Epithelial cell of prostate (primary cell): ENCODE data around the gene OCRL.

ENCODE experiments used
- DNase-seq: peaks from one replicate; pipeline ENCODE4 v3.0.0-alpha.2; 2011; ENCODE audit warnings: low read depth, low spot score
- H3K27ac ChIP-seq: fragments of 450-650 bp; 2 replicates; pipeline ENCODE4 v1.5.1; 2017; ENCODE audit warnings: mild to moderate bottlenecking

The OCRL gene

DNA sequence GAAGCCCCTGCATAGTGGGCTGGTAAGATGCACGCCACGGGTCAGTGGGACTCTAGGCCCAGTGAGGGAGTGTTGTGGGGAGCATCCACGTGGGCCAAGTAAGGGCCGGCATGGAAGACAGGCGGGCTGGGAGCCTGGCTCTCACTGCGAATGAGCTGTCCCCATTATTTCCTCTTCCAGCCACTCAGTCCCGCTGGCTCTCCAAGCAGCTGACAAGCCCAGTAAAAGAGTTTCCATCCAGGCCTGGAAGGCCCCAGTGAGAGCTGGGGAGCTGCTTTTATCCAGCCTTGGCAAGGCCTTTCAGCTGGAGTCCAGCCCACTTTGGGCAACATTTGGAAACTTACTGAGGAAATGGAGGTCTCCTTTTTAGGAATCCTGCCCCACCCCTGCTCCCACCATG, 89.8 kb downstream of the OCRL start:
- DNase-seq = no peak
- no peak overlapping the region for H3K27ac ChIP-seq

GRCh38 chrX:129631849-129632248, 91.8 kb downstream of the OCRL start:
- DNase-seq = no peak

GRCh38 chrX:129632443-129632842, 92.4 kb downstream of the OCRL start:
- no peak for DNase-seq
- H3K27ac ChIP-seq = no peak overlapping the region

More at GRCh38 chrX:129631849-129632248, 91.8 kb downstream of the OCRL start:
- no peak overlapping the region for H3K27ac ChIP-seq

GRCh38 chrX:129634541-129634940, 94.5 kb downstream of the OCRL start:
- H3K27ac ChIP-seq = no peak overlapping the region
- DNase-seq = no peak

DNA sequence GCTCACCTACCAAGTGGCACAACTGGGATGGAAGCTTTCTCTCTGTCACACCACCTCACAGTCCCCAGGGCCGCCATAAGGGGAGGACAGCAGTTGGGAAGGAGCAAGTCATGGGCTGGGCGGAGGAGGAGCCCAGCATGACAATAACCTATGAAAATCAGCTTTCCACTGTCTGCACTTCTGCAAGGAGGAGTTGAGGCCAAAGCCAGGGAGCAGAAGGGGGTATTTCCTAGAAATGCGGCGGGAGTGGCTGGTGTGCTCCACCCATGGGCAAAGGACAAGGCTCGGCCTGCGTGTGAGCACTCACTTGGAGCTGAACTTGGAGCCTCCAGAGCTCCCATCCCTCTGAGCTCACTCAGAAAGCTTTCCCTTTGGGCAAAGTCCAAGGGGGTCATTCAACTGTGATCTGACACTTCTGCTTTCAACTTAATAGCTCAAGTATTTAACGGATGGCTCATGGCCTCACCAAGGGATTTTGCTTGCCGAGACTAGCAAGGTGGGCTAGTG, 96.2 kb downstream of the OCRL start:
- no peak for DNase-seq
- no peak overlapping the region for H3K27ac ChIP-seq

DNA sequence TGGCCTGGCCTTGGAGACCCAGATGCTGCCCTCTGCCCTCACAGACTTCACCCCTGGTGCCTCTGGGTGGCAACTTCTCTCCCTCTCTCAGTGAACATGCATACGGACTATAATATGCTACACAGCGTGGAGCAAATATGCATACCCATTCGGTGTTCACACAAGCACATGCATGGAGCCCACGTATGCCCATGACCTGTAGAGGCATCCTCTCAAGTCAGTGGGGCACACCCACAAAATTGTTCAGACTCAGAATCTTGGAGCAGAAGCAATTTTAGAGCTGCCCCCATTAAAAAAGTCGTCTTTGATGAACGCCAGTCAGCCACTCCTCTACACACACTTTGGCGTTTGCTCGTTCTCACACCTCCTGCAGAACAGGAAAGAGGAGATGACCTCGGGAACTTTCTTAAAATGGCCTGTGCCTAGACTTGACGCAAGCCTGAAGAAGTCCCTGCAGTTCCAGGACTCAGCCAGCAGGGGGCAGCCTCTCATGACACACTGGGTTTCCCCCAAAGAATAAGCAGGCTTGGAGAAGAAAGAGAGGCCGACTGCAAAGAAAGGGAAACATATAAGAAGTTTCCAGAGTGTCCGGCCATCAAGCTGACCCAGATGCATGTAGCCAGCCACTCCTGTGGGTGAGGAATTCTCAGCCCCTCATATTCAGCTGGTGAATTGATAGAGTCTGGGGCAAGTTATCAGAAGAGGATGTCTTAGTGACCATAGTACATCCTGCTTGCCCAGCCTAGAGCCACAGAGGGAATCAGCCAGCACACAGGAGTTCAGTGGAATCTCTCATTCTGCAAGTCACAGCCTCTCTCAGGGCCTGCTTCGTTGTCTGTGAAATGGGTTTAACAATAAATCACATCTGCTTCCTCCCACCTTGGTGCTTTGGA, 97.4 kb downstream of the OCRL start:
- no peak for DNase-seq
- peak overlapping the region; percentile 16 for H3K27ac ChIP-seq

GRCh38 chrX:129638917-129639316, 98.9 kb downstream of the OCRL start:
- no peak for DNase-seq
- H3K27ac ChIP-seq = no peak overlapping the region

GRCh38 chrX:129640737-129641136, 100.7 kb downstream of the OCRL start:
- H3K27ac ChIP-seq = no peak overlapping the region
- DNase-seq = no peak

- H3K27ac ChIP-seq = no peak overlapping the region
- DNase-seq = no peak
Measured at GRCh38 chrX:129641469-129641868, 101.4 kb downstream of the OCRL start.

GRCh38 chrX:129641941-129642340, 101.9 kb downstream of the OCRL start:
- DNase-seq = no peak
- no peak overlapping the region for H3K27ac ChIP-seq
